SK-N-MC (cell line): ENCODE data around the gene RANBP9.

Experiments used
- EZH2 ChIP-seq: fragments of 200-600 bp; sonication (generic); IDR thresholded peaks from one replicate; pipeline ENCODE4 v1.6.1; 2017; ENCODE audit warnings: antibody characterized with exemption
- FOXP2 ChIP-seq: optimal IDR thresholded peaks from 2 replicates; pipeline ENCODE3; 2011; ENCODE audit warnings: mild to moderate bottlenecking, moderate library complexity; ENCODE audit not compliant: insufficient read depth; ENCODE audit errors: extremely low read length, control extremely low read depth
- POLR2AphosphoS5 ChIP-seq: IDR thresholded peaks from 2 replicates; pipeline ENCODE4 v1.6.1; 2012; ENCODE audit warnings: mild to moderate bottlenecking, low read depth, low read length, borderline replicate concordance

GRCh38 chr6:13729891-13730290, 18.3 kb upstream of the RANBP9 start:
- TF ChIP-seq POLR2AphosphoS5 = no peak
- TF ChIP-seq EZH2 = no peak
- no peak for TF ChIP-seq FOXP2
